ENCODE results near the gene RIOX2. TPM values are rescaled to one million over a fixed set of nuclear protein-coding genes. Genes with fewer than 3 reads are reported as not detected.
A peak's percentile ranks its signal among the peaks of the same experiment; 100 is the strongest.

RIOX2 gene
- total and polyA plus RNA-seq, 2 experiments from 2014 or later: 29.1 to 36.4 TPM

DNA sequence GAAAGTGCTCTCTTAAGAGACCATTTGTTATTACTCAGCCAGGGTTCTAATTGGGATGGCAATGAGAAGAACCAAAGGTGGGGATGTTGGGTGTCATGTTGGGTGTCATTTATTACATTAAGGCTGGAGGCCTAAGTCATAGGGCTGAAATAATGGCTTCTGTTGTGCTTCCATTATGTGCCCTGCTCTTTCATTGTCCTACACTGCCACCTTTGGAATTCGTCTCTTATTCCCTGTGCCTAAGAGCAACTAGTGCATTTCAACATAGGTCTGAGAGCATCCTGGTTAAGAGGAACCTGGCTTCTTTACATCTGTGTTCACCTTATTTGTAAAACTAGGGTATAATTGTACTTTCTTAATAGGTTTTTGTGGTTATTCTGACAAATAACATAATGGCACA is 32.2 kb downstream of the RIOX2 start:
- Histone ChIP-seq H3K27ac (no peak overlapping the region), H3K4me1 (ENCODE audit: insufficient read depth) (no peaks in the 10 kb centered on the region), H3K9ac (no peak overlapping the region), H3K79me2 (ENCODE audit: insufficient read depth) (no peaks in the 10 kb centered on the region), H4K20me1 (ENCODE audit: insufficient read depth) (no peaks in the 10 kb centered on the region), H3K36me3 (ENCODE audit: low read depth) (peaks cover 30% of the 10 kb centered on the region), H3K9me2 (ENCODE audit: insufficient read depth) (no peaks in the 10 kb centered on the region), H2AFZ (no peak overlapping the region), H3K4me2 (ENCODE audit: unreplicated experiment) (no peak overlapping the region), H3K9me3 (ENCODE audit: low read depth) (no peaks in the 10 kb centered on the region), H3F3A (ENCODE audit: insufficient read depth) (no peaks in the 10 kb centered on the region), H3K4me3 (no peak overlapping the region), H3K27me3 (replicated peaks; ENCODE audit: insufficient read depth) (no peaks in the 10 kb centered on the region)
- no peak for TF ChIP-seq EZH2 (IDR thresholded peaks at IDR 0.05; ENCODE audit: insufficient read depth, poor library complexity, severe bottlenecking)
- no peak for TF ChIP-seq EZH2phosphoT487 (IDR thresholded peaks at IDR 0.05; ENCODE audit: insufficient read depth, low read depth)
- in situ Hi-C loops (cut with MboI): no loop called here
- DNase-seq: no peak
- WGBS, 2 experiments (ENCODE audit: low coverage in 1 of 2, low lambda C conversion rate in 2 of 2, missing lambda C conversion rate in 2 of 2): 64 to 68% methylated on average over 1 of the region's 1 CpG

DNA sequence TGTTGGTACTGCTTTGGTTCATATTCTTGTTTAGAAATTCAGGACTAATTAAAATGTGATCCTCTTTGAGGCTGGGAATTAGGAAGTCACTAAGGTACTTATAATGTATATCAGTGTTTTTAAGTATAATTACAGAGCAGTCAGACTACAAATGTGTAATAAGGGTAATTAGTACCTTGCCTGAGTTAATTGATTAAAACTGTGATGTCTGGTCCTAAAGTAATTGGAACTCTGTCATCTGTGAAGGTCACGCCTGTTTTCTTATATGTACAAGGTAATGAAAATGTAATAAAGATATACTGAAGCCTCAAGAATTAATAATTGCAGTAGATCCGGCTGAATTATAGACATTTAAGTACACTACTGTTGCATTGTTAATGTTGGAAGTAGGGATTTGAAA is 32.8 kb downstream of the RIOX2 start:
- H3K79me2 ChIP-seq (ENCODE audit: insufficient read depth): no peaks in the 10 kb centered on the region
- no peak overlapping the region for H3K4me2 ChIP-seq (ENCODE audit: unreplicated experiment)
- H3K27ac ChIP-seq: no peak overlapping the region
- TF ChIP-seq EZH2phosphoT487 (IDR thresholded peaks at IDR 0.05; ENCODE audit: insufficient read depth, low read depth): no peak
- no peak for TF ChIP-seq EZH2 (IDR thresholded peaks at IDR 0.05; ENCODE audit: insufficient read depth, poor library complexity, severe bottlenecking)
- H4K20me1 ChIP-seq (ENCODE audit: insufficient read depth): no peaks in the 10 kb centered on the region
- no peak for DNase-seq
- H3K9ac ChIP-seq: no peak overlapping the region
- no peaks in the 10 kb centered on the region for H3F3A ChIP-seq (ENCODE audit: insufficient read depth)
- H3K27me3 ChIP-seq (replicated peaks; ENCODE audit: insufficient read depth): no peaks in the 10 kb centered on the region
- 98 to 99% methylated on average over 2 of the region's 2 CpGs for WGBS, 2 experiments (ENCODE audit: low coverage in 1 of 2, low lambda C conversion rate in 2 of 2, missing lambda C conversion rate in 2 of 2)
- no peaks in the 10 kb centered on the region for H3K9me2 ChIP-seq (ENCODE audit: insufficient read depth)
- H3K4me3 ChIP-seq: no peak overlapping the region
- H3K36me3 ChIP-seq (ENCODE audit: low read depth): peaks cover 25% of the 10 kb centered on the region; the same call in 1 of the 2 replicates
- in situ Hi-C loops (cut with MboI): no loop called here
- H3K4me1 ChIP-seq (ENCODE audit: insufficient read depth): no peaks in the 10 kb centered on the region
- no peaks in the 10 kb centered on the region for H3K9me3 ChIP-seq (ENCODE audit: low read depth)
- H2AFZ ChIP-seq: no peak overlapping the region

DNA sequence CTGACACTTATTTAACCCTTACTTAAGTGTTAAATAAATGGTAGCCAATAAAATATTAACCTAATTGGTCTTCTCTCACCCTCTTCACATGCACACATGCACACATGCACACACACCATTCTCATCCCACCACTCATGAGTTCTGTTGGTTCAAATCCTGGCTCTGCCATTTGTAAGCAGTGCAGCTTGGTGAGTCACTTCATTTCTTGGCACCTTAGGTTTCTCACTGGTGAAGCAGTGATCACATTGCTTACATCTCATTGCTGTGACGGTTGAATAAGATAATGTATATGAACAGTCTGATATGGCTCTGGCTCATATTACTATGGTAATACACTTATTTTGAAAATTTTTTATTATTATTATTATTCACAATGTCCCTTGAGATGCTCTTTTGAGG is 33.8 kb downstream of the RIOX2 start:
- H3K27ac ChIP-seq: no peak overlapping the region
- H3F3A ChIP-seq (ENCODE audit: insufficient read depth): no peaks in the 10 kb centered on the region
- WGBS, 2 experiments (ENCODE audit: low coverage in 1 of 2, low lambda C conversion rate in 2 of 2, missing lambda C conversion rate in 2 of 2): 95 to 100% methylated on average over 1 of the region's 1 CpG
- no peak overlapping the region for H3K4me3 ChIP-seq
- no peaks in the 10 kb centered on the region for H3K27me3 ChIP-seq (replicated peaks; ENCODE audit: insufficient read depth)
- DNase-seq: peak; percentile 15
- in situ Hi-C loops (cut with MboI): no loop called here
- no peak for TF ChIP-seq EZH2 (IDR thresholded peaks at IDR 0.05; ENCODE audit: insufficient read depth, poor library complexity, severe bottlenecking)
- TF ChIP-seq EZH2phosphoT487 (IDR thresholded peaks at IDR 0.05; ENCODE audit: insufficient read depth, low read depth): no peak
- no peaks in the 10 kb centered on the region for H3K4me1 ChIP-seq (ENCODE audit: insufficient read depth)
- no peaks in the 10 kb centered on the region for H3K9me3 ChIP-seq (ENCODE audit: low read depth)
- no peaks in the 10 kb centered on the region for H3K79me2 ChIP-seq (ENCODE audit: insufficient read depth)
- no peak overlapping the region for H2AFZ ChIP-seq
- no peak overlapping the region for H3K9ac ChIP-seq
- H4K20me1 ChIP-seq (ENCODE audit: insufficient read depth): no peaks in the 10 kb centered on the region
- no peaks in the 10 kb centered on the region for H3K9me2 ChIP-seq (ENCODE audit: insufficient read depth)
- H3K4me2 ChIP-seq (ENCODE audit: unreplicated experiment): no peak overlapping the region
- H3K36me3 ChIP-seq (ENCODE audit: low read depth): peaks cover 21% of the 10 kb centered on the region; the same call in 1 of the 2 replicates

DNA sequence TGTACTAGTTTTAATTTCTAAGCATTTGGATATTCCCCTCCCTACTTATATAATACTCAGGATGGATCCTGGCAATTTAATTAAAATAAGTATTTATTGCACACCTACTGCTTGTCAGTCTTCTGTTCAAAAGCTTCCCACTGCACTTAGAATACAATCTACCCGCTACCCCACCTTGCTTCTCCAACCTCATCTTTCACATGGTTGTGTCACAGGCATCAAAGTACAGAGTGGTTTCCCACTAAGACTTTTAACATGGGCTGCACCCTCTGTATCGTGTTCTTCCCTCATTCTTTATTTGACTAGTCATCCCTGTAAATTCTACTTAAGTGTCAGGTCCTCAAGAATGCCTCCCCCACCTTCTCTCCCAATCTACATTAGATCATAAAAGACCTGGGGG is 35.0 kb downstream of the RIOX2 start:
- TF ChIP-seq EZH2 (IDR thresholded peaks at IDR 0.05; ENCODE audit: insufficient read depth, poor library complexity, severe bottlenecking): no peak
- no peak for TF ChIP-seq EZH2phosphoT487 (IDR thresholded peaks at IDR 0.05; ENCODE audit: insufficient read depth, low read depth)
- in situ Hi-C loops (cut with MboI): no loop called here
- Histone ChIP-seq H3K4me1 (ENCODE audit: insufficient read depth) (no peaks in the 10 kb centered on the region), H3K27me3 (replicated peaks; ENCODE audit: insufficient read depth) (no peaks in the 10 kb centered on the region), H4K20me1 (ENCODE audit: insufficient read depth) (no peaks in the 10 kb centered on the region), H3K36me3 (ENCODE audit: low read depth) (peaks cover 14% of the 10 kb centered on the region; the same call in 1 of the 2 replicates), H3K4me2 (ENCODE audit: unreplicated experiment) (no peak overlapping the region), H3K9me2 (ENCODE audit: insufficient read depth) (no peaks in the 10 kb centered on the region), H3K9ac (no peak overlapping the region), H3K4me3 (no peak overlapping the region), H3K9me3 (ENCODE audit: low read depth) (no peaks in the 10 kb centered on the region), H3K79me2 (ENCODE audit: insufficient read depth) (no peaks in the 10 kb centered on the region), H2AFZ (no peak overlapping the region), H3K27ac (no peak overlapping the region), H3F3A (ENCODE audit: insufficient read depth) (no peaks in the 10 kb centered on the region)
- WGBS, 2 experiments (ENCODE audit: low coverage in 1 of 2, low lambda C conversion rate in 2 of 2, missing lambda C conversion rate in 2 of 2): 95 to 97% methylated on average over 2 of the region's 2 CpGs
- no peak for DNase-seq

DNA sequence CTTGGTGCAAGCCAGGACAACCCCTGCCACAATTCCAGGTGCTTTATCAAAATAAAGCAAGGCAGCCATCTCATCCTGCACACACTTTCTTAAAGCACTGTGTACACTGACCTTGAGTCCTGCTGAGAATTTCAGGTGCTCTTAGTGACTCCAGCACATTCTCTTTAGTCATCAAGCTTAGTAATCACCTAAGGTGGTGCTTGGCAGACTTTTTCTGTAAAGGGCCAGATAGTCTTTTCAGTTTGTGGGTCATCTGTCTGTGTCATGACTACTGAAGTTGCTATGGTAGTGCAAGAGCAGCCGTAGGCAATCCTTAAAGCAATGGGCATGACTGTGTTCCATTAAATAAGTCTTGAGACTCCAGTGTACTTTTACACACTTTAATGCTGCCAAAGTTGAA is 36.4 kb downstream of the RIOX2 start:
- Histone ChIP-seq H3K4me3 (no peak overlapping the region), H2AFZ (no peak overlapping the region), H3K79me2 (ENCODE audit: insufficient read depth) (no peaks in the 10 kb centered on the region), H3K9me3 (ENCODE audit: low read depth) (no peaks in the 10 kb centered on the region), H3K9ac (no peak overlapping the region), H3K27ac (no peak overlapping the region), H3K27me3 (replicated peaks; ENCODE audit: insufficient read depth) (no peaks in the 10 kb centered on the region), H3K4me2 (ENCODE audit: unreplicated experiment) (no peak overlapping the region), H3K9me2 (ENCODE audit: insufficient read depth) (no peaks in the 10 kb centered on the region), H3F3A (ENCODE audit: insufficient read depth) (no peaks in the 10 kb centered on the region), H4K20me1 (ENCODE audit: insufficient read depth) (no peaks in the 10 kb centered on the region), H3K4me1 (ENCODE audit: insufficient read depth) (no peaks in the 10 kb centered on the region), H3K36me3 (ENCODE audit: low read depth) (0 out of 2 replicates have a peak, but pooled peaks cover 11% of the 10 kb centered on the region)
- in situ Hi-C loops (cut with MboI): no loop called here
- whole genome bisulfite sequencing, 2 experiments (ENCODE audit: low coverage in 1 of 2, low lambda C conversion rate in 2 of 2, missing lambda C conversion rate in 2 of 2): 57 to 63% methylated on average over 1 of the region's 1 CpG
- DNase-seq: no peak
- TF ChIP-seq EZH2phosphoT487 (IDR thresholded peaks at IDR 0.05; ENCODE audit: insufficient read depth, low read depth) (no peak), EZH2 (IDR thresholded peaks at IDR 0.05; ENCODE audit: insufficient read depth, poor library complexity, severe bottlenecking) (no peak)

Data from GM23248 (cell line).